K562 treated with DMSO at 1 percent for 24 hours (cell line): Measurements from ENCODE around the gene OSR1. TPM values are rescaled to one million over a fixed set of nuclear protein-coding genes. Genes with fewer than 3 reads are reported as not detected.

ENCODE experiments used
- total RNA-seq: library from RNA; unstranded; fragments of 300-600 nt; gene quantifications from 2 replicates; pipeline ENCODE4 v1.2.3, GENCODE V29; 2022; ENCODE audit warnings: low read depth; ENCODE audit not compliant: insufficient read depth

The OSR1 gene
- not detected in 2 replicates for total RNA-seq

GRCh38 chr2:19358242-19359020 is at the start of gene OSR1:
Gene OSR1, minus strand, starts transcription at chr2:19358623. Its CDS starts 4,818 bp downstream, at chr2:19353805.

